ENCODE measurements around the gene AP2M1. TPM values are rescaled to one million over a fixed set of nuclear protein-coding genes. Genes with fewer than 3 reads are reported as not detected.
A peak's percentile ranks its signal among the peaks of the same experiment; 100 is the strongest.
"Not testable (repeated sequence)": the region's sequence is repeated elsewhere in the genome, so short reads cannot be mapped to it uniquely, and the experiment has no call there.

Gene AP2M1
- polyA plus RNA-seq, 10 donors = 185 to 233 (median 199) TPM

DNA sequence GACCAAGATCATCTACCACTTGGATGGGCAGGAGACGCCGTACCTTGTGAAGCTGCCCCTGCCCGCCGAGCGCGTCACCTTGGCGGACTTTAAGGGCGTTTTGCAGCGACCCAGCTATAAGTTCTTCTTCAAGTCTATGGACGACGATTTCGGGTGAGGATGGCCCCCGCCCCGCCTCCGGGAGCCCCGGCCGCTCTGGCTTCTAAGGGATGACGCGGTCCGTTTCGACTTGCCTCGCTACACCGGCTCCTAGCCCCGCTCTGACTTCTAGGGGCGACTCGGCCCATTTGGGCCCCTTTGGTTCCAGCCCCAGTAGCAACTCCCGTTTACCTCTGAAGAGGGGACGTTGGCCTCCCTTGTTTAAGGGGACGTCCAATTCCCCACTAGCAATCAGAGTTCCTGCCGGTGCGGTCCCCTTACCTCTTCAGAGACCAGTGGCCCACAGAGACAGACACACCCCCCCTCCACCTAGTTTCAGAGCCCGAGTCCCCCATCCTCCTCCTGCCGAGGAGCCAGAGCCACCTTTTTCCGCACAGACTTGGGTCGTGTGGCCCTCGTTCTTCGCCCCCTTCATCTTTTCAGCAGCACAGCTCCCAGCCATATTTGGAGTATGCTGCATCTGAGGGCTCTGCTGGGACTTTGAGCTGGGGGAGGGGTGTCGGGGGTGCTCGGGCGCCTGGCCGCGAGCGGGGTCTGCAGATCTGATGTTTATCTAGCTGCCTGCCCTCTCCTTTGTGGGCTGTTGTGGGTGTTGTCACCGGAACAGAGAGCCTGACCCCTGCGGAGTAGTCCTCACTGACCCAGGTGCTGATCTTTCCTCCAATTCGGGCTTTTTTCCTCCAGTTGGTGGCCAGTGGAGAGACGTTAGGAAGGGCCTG, 18.8 kb upstream of the AP2M1 start:
- peak in 1 of 3 donors; percentile 80 for DNase-seq

DNA sequence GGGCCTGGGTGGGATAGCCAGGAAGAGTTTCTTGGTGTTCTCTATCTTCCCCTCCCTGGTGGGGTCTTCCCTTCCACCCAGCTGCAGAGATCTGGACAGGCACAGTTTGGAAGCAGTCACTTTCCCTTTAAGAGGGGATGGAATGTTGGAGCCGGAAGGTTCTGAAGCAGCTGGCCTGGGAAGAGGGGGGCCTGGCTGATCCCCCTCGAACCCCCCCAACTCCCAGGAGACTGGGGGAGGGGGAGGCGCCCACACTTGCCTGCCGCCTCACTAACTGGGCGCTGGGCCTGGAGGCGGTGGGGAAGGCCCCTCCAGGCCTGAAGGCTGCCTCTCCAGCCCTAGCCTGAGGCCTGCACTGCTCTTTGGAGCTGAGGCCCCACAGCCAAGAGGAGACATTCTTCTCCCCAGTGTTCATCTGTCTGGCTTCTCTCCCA, 18.1 kb upstream of the AP2M1 start:
- DNase-seq = peak in 2 of 3 donors; percentile 83 to 93

DNA sequence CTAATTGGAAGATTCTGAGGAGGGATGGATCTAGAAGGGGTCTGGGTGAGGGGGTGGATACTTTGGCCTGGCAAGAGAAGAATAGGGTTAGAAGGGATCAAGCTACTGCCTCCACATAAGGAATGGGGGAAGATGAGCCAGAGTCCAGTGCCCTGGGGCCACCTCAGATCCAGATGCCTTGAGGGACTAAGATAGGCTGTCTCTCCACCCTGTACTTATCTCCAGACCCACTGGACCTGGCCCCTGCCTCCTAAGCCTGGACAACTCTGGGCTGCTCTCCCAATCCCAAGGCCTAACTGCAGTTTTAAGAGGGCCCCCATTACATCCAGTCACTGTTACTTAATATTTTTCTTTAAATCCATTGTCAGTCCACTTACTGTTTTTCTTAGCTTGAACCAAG, 17.4 kb upstream of the AP2M1 start:
- no peak for DNase-seq

DNA sequence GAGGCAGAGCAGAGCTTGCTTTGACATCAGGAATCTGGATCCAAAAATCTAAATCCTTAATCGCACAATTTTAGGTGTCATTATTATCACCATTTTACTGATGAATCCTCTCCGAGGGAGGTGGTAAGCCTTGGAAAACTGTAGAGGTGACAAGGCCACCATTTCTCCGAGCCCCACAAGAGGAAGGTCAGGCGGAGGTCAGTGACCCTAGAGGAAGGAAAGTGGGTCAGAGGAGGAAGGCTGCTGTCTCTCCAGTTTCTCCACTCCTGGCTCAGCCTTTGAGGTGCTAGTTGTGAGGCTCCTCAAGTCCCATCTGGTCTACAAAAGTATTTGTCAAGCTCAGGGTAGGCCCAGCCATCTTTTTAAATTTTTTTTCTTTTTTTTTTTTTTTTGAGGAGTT, 16.3 kb upstream of the AP2M1 start:
- no peak for DNase-seq

DNA sequence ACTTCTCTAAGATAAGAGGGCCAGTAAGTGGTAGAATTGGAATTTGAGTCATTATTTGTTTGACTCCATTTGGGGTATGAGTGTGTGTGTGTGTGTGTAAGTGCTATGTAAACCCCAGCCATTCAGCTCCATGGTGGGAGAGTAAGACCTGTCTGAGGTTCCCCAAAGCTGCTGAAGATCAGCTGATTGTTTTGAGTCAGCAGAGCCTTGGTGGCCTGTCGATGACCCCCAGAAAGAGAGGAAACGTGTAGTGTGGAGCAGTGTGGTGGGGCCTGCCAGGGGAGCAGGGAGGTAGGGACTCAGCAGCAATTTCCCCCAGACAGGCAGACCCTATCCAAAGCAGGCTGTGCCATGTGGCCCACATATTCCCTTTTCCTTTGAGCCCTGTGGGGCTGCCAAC, 14.2 kb upstream of the AP2M1 start:
- DNase-seq = no peak

DNA sequence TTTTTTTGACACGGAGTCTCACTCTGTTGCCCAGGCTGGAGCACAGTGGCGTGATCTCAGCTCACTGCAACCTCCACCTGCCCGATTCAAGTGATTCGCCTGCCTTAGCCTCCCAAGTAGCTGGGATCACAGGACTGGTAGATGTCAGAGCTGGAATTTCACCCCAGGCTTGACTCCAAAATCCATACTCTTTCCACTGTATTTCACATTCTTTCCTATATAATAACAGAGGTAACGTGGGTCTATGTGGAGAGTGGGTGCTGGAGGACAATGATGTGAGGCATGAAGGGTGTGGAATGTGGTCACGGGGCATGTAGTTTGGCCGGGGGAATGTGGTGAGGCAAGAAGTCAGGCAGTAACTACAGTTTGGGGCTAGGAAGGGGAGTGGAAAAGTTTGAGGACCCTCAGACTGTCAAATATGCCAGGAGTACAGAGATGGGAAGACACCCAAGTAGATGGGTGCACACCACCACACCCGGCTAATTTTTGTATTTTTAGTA, 12.0 kb upstream of the AP2M1 start:
- not testable (repeated sequence) for DNase-seq

DNA sequence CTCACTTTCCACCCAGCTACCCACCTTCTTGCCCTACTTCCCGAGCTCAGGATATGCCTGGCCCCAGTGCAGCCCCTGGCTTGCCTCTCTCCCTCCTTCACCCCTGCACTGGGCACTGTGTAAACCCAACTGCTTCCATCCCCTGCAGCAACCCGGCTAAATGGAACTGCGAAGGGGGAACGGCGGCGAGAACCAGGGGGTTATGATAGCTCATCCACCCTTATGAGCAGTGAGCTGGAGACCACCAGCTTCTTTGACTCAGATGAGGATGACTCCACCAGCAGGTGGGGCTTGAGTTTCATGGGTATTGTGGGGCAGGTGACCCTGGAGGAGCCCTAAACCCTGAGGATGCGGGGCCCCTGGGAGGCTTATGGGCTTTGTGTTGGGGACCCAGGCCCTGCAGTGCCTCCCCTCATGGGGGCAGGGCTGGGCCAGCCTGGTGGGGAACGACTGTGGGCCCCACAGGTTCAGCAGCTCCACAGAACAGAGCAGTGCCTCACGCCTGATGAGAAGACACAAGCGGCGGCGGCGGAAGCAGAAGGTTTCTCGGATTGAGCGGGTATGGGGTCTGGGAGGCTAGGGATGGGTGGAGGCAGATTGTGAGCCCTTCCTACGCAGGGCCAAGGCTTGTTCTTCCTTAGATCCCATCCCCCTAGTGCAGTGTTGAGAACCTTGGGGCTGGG, 9.9 kb upstream of the AP2M1 start:
- DNase-seq = no peak

DNA sequence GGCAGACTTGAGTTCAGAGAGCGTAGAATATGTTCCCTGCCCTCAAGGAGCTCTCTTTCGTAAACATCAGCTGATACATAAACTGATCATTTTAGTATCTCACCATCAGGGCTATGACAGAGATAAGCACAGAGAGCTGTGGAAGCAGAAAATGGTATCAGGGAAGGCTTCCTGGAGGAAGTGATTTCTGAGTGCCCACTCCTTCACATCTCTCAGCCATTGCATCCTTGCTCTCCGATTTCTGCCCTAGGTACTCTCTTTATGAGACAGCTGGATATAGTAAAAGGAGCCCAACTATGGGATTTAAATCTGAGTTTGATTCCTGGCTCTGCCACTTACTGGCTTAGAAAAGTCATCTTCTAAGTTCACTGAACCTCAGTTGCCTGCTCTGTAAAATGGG, 9.1 kb upstream of the AP2M1 start:
- DNase-seq = no peak

DNA sequence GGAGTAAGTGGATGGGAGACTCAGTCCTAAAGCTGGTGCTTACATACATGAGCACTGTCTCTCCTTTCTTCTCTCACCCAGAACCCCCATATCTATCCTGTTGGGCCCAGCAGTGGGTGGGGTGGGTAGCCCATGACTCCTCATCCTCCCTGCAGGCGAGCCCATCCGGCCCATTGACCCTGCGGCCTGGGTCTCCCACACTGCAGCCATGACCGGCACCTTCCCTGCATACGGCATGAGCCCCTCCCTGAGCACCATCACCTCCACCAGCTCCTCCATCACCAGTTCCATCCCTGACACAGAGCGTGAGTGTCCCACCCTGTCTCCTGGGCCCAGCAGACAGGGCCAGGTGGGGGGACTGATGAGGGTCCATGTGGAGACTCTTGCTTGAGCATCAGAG, 8.0 kb upstream of the AP2M1 start:
- no peak for DNase-seq

DNA sequence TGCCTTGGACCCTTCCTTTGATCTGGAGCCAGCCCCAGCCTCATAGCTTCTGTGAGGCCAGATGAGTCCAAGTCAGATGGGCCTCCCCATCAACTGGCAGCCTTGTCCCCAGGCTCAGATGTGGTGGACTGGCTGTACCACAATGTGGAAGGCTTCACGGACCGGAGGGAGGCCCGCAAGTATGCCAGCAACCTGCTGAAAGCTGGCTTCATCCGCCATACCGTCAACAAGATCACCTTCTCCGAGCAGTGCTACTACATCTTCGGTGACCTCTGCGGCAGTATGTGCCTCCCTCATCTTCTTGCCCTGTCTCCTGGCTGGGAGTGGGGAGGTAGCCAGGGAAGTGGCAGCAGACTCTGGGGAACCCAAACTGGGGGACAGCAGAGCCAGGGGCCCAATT, 6.9 kb upstream of the AP2M1 start:
- no peak for DNase-seq

DNA sequence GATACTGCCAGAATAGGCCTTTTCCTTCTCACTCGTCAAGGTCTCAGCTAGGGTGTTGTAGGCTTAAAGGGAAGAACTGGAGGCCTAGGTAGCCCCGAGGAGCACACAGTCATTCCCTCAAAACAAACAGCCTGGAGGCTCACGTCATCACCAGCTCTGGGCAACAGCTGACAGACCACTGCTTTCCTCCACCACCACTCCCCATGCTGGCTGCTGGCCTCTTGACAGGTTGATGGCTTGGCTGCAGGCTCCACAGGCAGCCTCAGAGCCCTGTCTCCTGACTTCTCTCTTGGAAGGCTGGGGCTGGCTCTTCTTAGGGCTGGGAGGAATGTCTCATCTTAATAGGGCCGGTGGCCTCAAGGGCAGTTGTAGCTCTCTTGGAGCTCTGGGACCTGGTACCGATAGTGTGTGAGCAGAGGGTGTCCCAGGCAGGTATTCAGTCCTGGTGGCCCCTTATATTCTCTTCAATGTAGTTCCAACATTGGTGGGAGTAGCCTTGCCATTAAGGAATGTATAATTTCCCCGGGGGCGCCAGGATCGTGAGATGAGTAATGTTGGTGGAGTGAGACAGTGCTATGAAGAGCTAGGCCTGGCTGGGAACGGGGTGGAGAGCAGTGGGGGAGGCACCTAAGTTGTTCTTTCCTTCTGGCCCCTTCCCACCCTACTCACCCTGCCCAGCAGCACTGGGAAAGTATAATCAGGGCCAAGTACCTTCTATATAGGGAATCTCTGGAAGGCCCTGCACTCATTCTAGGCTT, 6.1 kb upstream of the AP2M1 start:
- no peak for DNase-seq

DNA sequence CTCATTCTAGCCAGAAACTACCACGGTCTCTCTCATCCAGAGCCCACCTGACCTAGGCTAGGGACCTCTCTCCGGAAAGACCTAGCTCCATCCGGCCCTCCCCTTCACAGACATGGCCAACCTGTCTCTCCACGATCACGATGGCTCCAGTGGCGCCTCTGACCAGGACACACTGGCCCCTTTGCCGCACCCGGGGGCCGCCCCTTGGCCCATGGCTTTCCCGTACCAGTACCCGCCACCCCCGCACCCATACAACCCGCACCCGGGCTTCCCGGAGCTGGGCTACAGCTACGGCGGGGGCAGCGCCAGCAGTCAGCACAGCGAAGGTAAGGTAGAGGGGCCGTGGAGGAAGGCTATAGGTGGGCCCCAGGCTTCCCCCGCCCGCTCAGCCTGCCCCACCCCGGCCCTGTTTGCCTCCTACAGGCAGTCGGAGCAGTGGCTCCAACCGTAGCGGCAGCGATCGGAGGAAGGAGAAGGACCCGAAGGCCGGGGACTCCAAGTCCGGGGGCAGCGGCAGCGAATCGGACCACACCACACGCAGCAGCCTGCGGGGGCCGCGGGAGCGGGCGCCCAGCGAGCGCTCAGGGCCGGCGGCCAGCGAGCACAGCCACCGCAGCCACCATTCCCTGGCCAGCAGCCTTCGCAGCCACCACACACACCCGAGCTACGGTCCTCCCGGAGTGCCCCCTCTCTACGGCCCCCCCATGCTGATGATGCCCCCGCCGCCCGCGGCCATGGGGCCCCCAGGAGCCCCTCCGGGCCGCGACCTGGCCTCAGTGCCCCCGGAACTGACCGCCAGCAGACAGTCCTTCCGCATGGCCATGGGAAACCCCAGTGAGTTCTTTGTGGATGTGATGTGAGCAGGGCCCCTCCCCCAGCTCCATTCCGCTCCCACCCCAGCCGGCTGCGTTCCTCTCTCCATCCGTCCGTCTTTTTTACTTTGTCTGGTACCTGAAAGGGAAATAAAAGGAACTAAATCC, 4.5 kb upstream of the AP2M1 start:
- no peak for DNase-seq

DNA sequence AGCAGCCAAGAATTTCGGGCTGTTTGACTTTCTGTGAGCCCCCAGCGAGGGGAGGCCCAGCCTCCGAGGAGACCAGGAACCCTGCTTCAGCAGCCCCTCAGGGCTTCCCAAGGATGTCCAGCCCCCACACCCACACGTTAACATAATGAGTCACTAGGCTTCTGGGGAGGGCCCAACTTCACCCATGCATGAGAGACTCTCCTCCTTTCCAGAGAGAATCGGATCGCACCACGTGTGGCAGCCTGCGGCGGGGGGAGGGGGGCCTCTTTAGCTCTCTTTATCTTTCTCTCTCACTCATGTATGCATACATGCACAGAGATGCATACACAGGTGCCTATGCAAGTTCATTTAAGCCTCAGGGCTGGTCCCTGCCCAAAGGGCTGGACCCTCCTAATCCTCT, 3.1 kb upstream of the AP2M1 start:
- no peak for DNase-seq

DNA sequence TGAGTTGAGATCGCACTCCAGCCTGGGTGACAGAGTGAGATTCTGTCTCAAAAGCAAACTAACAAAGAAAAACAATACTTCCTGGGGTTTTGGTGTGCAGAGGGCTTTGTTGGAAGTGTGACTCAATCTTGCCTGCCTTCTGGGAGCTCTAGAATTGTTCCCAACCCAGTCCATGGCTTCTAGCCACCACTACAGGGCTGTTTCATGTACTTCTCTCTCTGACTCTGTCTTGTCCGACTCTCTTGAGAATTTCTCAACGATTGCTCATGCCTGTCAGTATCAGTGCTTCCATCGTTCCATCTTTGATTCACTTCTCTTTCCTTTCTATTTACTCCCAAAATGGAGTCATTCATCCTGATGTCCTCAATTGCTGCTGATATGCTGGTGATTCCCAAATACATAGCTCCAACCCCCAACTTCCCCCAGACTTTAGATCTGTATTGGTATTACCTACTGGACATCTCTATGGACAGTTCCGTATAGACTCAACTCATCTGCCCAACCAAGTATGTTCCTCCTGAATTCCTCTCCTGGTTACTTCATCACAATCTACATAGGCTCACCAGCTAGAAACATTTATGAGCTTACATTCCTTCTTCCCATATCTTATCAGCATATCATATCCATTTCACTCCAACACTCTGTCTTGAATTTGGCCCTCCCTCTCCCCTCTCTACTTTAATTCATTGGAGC, 1.8 kb upstream of the AP2M1 start:
- DNase-seq = no peak

DNA sequence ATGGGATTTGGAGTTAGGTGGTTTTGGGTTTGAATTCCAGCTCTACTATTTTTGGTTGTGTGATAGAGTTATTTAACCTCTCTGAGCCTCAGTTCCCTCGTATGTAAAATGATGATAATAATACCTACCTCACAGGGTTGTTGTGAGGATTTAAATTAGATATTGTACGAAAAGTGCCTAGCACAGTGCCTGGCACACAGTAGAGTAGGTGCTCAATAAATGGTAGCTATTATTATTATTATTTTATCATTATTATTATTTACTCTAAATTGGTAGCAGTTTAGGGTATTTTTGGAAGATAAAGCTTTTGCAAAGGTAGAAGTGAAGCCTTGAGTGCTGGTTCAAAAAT, 1.3 kb upstream of the AP2M1 start:
- DNase-seq = no peak

DNA sequence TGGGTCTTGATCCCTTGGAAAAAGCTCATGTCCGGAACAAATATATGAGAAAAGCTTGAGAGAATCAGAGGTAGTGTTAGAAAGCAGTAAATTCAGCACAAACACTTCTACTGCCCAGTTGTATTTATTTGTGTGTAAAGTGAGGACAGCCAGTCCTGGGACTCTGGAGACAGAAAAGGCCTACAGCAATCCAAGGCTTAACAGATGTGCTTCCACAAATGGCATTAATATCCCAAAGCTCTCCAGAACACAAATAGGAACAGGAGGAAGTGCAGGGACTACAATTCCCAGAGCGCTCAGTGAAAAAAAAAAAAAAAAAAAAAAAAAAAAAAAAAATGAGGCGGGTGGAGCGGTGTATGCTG, 390 bp upstream of the AP2M1 start:
- no peak for DNase-seq

DNA sequence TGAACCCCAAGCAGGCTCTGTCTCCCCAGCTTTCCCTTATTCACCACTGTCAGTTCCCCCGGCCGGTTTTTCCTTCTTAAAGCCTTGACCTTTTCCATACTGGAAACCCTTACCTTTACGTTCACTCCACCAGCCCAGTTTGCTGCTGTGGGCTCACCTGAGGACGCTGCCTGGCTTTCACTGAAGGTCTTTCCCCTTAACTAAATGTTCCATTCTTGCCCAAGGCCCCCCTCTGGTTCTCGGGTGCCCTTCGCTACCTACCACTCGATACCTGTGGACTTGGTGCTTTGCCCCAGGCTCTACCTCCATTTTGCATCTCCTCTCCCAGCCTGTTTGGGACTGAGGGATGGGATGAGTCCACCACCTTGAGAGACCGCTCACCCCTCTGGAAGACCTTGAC, 851 bp downstream of the AP2M1 start:
- DNase-seq = no peak

DNA sequence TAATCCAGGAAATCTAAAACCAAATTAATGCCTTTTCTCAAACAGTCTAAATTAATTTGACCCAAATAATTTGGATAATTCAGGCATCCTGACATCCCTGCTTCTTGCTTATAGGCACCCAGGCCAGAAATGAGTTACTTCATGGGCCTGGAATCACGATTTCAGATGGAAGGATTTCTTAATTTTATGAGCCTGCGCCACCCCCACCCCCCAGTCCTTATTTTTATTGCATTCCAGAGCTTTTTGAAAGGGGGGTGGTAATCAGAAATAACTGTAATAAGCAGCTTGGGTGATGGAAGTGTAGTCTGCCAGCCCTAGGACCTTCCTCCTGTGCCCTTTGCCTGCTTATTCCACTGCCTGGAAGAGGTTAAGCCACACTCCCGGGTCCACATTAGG, 1.3 kb downstream of the AP2M1 start:
- DNase-seq = no peak

DNA sequence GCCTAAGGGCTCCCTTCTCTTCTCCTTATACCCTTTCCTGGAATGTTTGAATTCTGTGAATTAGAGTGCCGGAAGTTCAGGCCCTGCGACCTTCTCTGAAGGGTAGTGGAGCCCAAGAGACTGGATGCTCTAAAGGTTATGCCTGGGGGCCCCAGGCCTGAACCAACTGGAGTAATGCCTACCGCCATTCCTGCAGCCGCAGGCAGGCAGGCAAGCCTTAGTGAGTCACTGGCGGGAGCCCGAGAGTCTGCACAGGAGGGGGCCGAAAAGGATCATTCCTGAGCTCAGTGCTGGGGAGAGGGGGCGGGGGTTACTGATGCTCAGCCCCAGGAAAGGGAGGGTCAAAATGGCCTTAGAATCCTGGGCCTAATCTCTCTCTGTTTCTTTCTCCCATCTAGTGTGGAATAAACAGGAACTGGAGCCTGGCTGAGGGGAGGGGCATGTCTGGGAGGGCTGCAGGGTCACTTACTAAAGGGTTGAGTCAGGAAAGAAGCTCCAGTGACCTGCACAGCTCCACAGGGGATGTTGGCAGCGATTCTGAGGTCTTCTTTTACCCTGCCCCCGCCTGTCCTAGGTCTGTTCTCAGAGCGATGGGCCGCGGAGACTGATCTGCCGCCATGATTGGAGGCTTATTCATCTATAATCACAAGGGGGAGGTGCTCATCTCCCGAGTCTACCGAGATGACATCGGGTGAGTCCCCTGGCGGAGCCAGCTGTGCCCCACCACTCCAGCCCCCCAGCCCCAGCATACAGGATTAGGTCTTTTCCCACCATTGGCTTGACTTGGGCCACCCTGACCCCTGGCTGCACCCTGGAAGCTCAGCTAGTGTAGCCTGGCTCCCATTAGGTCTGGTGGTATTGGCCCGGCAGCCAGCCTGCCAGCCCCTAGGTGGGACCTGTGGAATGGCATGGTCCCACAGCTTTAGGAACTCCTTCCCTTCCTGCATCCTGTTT, 2.0 kb downstream of the AP2M1 start:
- DNase-seq = peak; percentile 63 to 91 (median 83)

DNA sequence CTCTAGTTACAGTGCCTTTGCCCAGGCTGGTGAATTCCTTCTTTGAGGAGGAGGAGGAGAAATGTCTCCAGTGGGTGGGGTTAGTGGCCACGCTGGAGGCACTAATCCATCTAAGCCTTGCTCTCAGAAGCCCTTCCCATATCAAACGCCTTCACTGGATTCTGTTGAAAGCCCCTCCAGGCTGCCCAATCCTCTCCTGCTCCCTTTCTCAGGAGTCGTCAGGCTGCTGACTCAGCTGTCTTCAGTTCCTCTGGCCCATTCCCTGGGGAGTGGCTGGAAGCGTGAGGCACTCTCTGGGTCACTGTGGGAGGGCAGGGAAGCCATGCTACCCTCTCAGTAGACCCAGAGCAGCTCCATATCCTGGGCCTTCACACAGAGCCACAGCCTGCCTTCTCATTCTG, 2.7 kb downstream of the AP2M1 start:
- DNase-seq = no peak

Measured in muscle of back (tissue), 11 donors.